Measurements from ENCODE around the gene PGA4. TPM values are rescaled to one million over a fixed set of nuclear protein-coding genes. Genes with fewer than 3 reads are reported as not detected.

PGA4 gene
- total RNA-seq, 4 donors from 2014 or later = 0.65 to 1.5 TPM; not detected in 2

- intact Hi-C loops (cut with DNase I; ENCODE audit: low total_unique reads) = no loop called here
- no peak overlapping the region for H3K4me3 ChIP-seq (ENCODE audit: low read depth, poor library complexity, severe bottlenecking)
- WGBS, 2 donors = 90% methylated on average over 15 of the region's 15 CpGs
- TF ChIP-seq POLR2A (IDR thresholded peaks at IDR 0.05) = no peak
- no peak for DNase-seq (ENCODE audit: low spot score in 2 of 2)
These were observed 46.6 kb downstream of the PGA4 start for GRCh38 chr11:61268588-61269250.

- 87 to 89% methylated on average over 7 of the region's 7 CpGs for WGBS, 2 donors
- intact Hi-C loops (cut with DNase I; ENCODE audit: low total_unique reads) = no loop called here
- TF ChIP-seq CTCF (IDR thresholded peaks at IDR 0.05) (no peak), POLR2A (IDR thresholded peaks at IDR 0.05) (no peak)
- no peak overlapping the region for H3K4me3 ChIP-seq (ENCODE audit: low read depth, poor library complexity, severe bottlenecking)
- DNase-seq (ENCODE audit: low spot score in 2 of 2) = no peak
These were observed 48.4 kb downstream of the PGA4 start for GRCh38 chr11:61270354-61271076.

- 79% methylated on average over 3 of the region's 3 CpGs for WGBS, 2 donors
- H3K4me3 ChIP-seq (ENCODE audit: low read depth, poor library complexity, severe bottlenecking) = no peak overlapping the region
- DNase-seq (ENCODE audit: low spot score in 2 of 2) = no peak
- TF ChIP-seq CTCF (IDR thresholded peaks at IDR 0.05) (no peak), POLR2A (IDR thresholded peaks at IDR 0.05) (no peak)
- intact Hi-C loops (cut with DNase I; ENCODE audit: low total_unique reads) = no loop called here
These were observed 50.6 kb downstream of the PGA4 start for GRCh38 chr11:61272731-61273130.

- no peak overlapping the region for H3K4me3 ChIP-seq (ENCODE audit: low read depth, poor library complexity, severe bottlenecking)
- intact Hi-C loops (cut with DNase I; ENCODE audit: low total_unique reads) = no loop called here
- 54 to 57% methylated on average over 12 to 14 of the region's 16 CpGs for WGBS, 2 donors
- DNase-seq (ENCODE audit: low spot score in 2 of 2) = no peak
- TF ChIP-seq POLR2A (IDR thresholded peaks at IDR 0.05) (no peak), CTCF (IDR thresholded peaks at IDR 0.05) (no peak)
These were observed 51.3 kb downstream of the PGA4 start for GRCh38 chr11:61273178-61274078.

GRCh38 chr11:61274084-61274483, 51.9 kb downstream of the PGA4 start:
- no peak overlapping the region for H3K4me3 ChIP-seq (ENCODE audit: low read depth, poor library complexity, severe bottlenecking)
- TF ChIP-seq CTCF (IDR thresholded peaks at IDR 0.05) (no peak), POLR2A (IDR thresholded peaks at IDR 0.05) (no peak)
- WGBS, 2 donors = 75 to 89% methylated on average over 4 of the region's 4 CpGs
- intact Hi-C loops (cut with DNase I; ENCODE audit: low total_unique reads) = no loop called here
- DNase-seq (ENCODE audit: low spot score in 2 of 2) = no peak

GRCh38 chr11:61275191-61275590, 53.0 kb downstream of the PGA4 start:
- 94 to 96% methylated on average over 4 of the region's 4 CpGs for WGBS, 2 donors
- TF ChIP-seq POLR2A (IDR thresholded peaks at IDR 0.05) (no peak), CTCF (IDR thresholded peaks at IDR 0.05) (no peak)
- H3K4me3 ChIP-seq (ENCODE audit: low read depth, poor library complexity, severe bottlenecking) = no peak overlapping the region
- DNase-seq (ENCODE audit: low spot score in 2 of 2) = no peak
- intact Hi-C loops (cut with DNase I; ENCODE audit: low total_unique reads) = no loop called here

All from lower leg skin (tissue), 4 donors.